Right cardiac atrium (tissue), 5 donors: Measurements from ENCODE around the gene THRB. TPM values are rescaled to one million over a fixed set of nuclear protein-coding genes. Genes with fewer than 3 reads are reported as not detected.

Source experiments
- ATAC-seq, 2 donors: fragments of 200-7000 bp; cut with Tn5 transposase; one replicate each; pipeline versions ENCODE4 v1.8.0 to v1.9.1; 2020; ENCODE audit warnings: moderate library complexity in 2 of 2, mild to moderate bottlenecking in 1 of 2
- DNase-seq, 3 donors: peaks; one replicate each; pipeline ENCODE4 v3.0.0-alpha.2; 2020
- H3K27ac ChIP-seq: one replicate; pipeline ENCODE4 v1.5.1; 2013; ENCODE audit warnings: mild to moderate bottlenecking, low read length, control low read depth, moderate library complexity
- H3K27me3 ChIP-seq: one replicate; pipeline ENCODE4 v1.6.1; 2013; ENCODE audit not compliant: control insufficient read depth, insufficient read depth
- H3K4me1 ChIP-seq: one replicate; pipeline ENCODE4 v1.6.1; 2013; ENCODE audit warnings: low read length; ENCODE audit not compliant: control insufficient read depth, insufficient read depth
- H3K4me3 ChIP-seq: one replicate; pipeline ENCODE4 v1.5.1; 2013; ENCODE audit warnings: low read length, control low read depth
- H3K9me3 ChIP-seq: one replicate; pipeline ENCODE4 v1.6.1; 2013; ENCODE audit warnings: low read length; ENCODE audit not compliant: control insufficient read depth
- WGBS: extraction: QIAGEN DNeasy Blood & Tissue Kit; methylation state at CpG from one replicate; pipeline ENCODE4 v1.1.7; 2013; 5-methylcytosine and 5-hydroxymethylcytosine counted together
- intact Hi-C, 4 donors: fragments of 100-400 bp; cut with DNase I; formaldehyde crosslinking; loops; one replicate each; pipeline versions ENCODE4 v1.11.0 to v1.14.0; 2022 to 2023
- microRNA-seq, 2 donors: library from miRNA; unstranded; fragments of <30 nt; microRNA quantifications; one replicate each; pipeline ENCODE4 v1.2.0, GENCODE V29; 2020 to 2021
- polyA plus RNA-seq: library from polyadenylated mRNA; stranded (reverse); fragments of 200-250 nt; gene quantifications from one replicate; pipeline ENCODE4 v1.2.3, GENCODE V29; 2013
- total RNA-seq, 4 donors: library from RNA; stranded (reverse); fragmentation: NEBNext Ultra II Directional; extraction: Animal tissue kit (Norgen Biotek cat#: 25700); gene quantifications; one replicate each; pipeline ENCODE4 v1.2.1, GENCODE V29; 2021
- donor health status: healthy with polysubstance abuse.
- donor health status: DM: no; HTN: yes; CAD: no.
- donor health status: DM: no; HTN: no; CAD: no.
- donor health status: DM: no; HTN: yes; CAD: no; lungs with severe emphysema.
- donor health status: DM: yes; HTN: yes; CAD: no.

THRB gene
- total and polyA plus RNA-seq, 5 donors = 5.3 to 25.0 (median 18.5) TPM

GRCh38 chr3:24086206-24086605, 408.4 kb downstream of the THRB start:
- H3K27ac ChIP-seq = no peak overlapping the region
- no peaks in the 10 kb centered on the region for H3K27me3 ChIP-seq
- WGBS = 85% methylated on average over 3 of the region's 3 CpGs
- H3K9me3 ChIP-seq = no peaks in the 10 kb centered on the region
- no peak overlapping the region for H3K4me3 ChIP-seq
- DNase-seq (no peak), ATAC-seq (no peak)
- intact Hi-C loops = no loop called here
- no peaks in the 10 kb centered on the region for H3K4me1 ChIP-seq

GRCh38 chr3:24072193-24072592, 422.5 kb downstream of the THRB start:
- Histone ChIP-seq H3K4me3 (no peak overlapping the region), H3K4me1 (no peaks in the 10 kb centered on the region), H3K27ac (no peak overlapping the region), H3K9me3 (no peaks in the 10 kb centered on the region), H3K27me3 (no peaks in the 10 kb centered on the region)
- 71% methylated on average over 4 of the region's 4 CpGs for WGBS
- no peak for ATAC-seq
- intact Hi-C loops = no loop called here
- DNase-seq = no peak

GRCh38 chr3:24069045-24069444, 425.6 kb downstream of the THRB start:
- H3K27me3 ChIP-seq = no peaks in the 10 kb centered on the region
- H3K27ac ChIP-seq = no peak overlapping the region
- no peak for DNase-seq
- intact Hi-C loops = no loop called here
- H3K4me3 ChIP-seq = no peak overlapping the region
- ATAC-seq = no peak
- H3K4me1 ChIP-seq = no peaks in the 10 kb centered on the region
- H3K9me3 ChIP-seq = no peaks in the 10 kb centered on the region
- WGBS = 64% methylated on average over 2 of the region's 2 CpGs

GRCh38 chr3:24067483-24067882, 427.2 kb downstream of the THRB start:
- no peak for ATAC-seq
- intact Hi-C loops = no loop called here
- WGBS = 72% methylated on average over 3 of the region's 3 CpGs

More at GRCh38 chr3:24067483-24067882, 427.2 kb downstream of the THRB start:
- Histone ChIP-seq H3K27ac (no peak overlapping the region), H3K4me3 (no peak overlapping the region), H3K27me3 (no peaks in the 10 kb centered on the region), H3K9me3 (no peaks in the 10 kb centered on the region), H3K4me1 (no peaks in the 10 kb centered on the region)
- DNase-seq = no peak

Small RNA genes lying within 50 kb of the gene (microRNA-seq; reads per million reads assigned to microRNA genes)
- 0 reads per million in 2 donors for gene MIR4792
